ENCODE measurements around the gene RBP7.

RBP7 gene

DNA sequence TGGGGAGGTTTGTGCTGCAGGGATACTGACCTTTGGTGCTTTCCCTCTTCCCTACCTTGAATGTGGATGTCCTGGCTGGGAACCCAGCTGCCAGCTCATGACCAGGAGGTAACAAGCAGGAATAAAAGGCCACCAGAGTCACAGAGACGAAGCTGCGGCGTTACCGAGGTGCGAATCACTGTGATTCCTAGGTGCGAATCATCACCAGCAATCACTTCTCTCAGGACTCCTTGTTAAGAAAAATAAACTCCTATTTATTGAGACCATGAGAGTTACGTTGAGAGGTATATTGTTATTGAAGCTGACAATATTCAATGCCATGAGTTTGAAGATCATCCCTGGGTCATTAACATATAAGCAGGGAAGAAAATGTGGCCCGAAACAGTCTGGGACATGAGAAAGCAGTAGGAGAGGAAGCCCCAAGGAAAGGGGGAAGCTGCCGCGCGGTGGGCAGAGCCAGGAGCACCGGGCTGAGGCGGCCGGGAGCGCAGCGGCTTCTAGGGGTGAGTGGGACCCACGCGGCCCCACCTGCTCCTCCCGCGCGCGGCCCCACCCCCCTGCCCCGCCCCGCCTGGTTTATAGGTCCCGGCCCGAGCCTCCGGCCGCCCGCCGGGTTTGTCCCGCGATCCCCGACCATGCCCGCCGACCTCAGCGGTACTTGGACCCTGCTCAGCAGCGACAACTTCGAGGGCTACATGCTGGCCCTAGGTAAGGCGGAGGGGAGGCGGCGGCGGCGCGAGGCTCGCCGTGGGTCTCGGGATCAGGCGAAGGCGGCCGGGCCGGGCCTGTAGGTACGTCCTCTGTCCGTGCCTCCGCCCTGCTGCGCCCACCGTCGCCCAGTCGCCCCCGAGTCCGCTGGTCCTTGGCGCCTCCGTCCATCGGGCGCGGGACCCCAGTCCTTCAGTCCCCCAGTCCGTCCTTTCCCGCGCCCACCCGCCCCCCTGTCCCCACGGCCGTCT is at the start of gene RBP7:
TSS of gene RBP7 (plus strand) at position 605 of the 959 bp plus-strand sequence. CDS start at position 636, 31 bp downstream.
- H3K4me3 ChIP-seq (ENCODE audit: low read length): peak within 1 kb of the TSS; percentile 24
- no peak for TF ChIP-seq CTCF (IDR thresholded peaks at IDR 0.05; ENCODE audit: insufficient read depth, low read depth, low read length, missing control alignments)
- no peak for DNase-seq (ENCODE audit: low read depth)

DNA sequence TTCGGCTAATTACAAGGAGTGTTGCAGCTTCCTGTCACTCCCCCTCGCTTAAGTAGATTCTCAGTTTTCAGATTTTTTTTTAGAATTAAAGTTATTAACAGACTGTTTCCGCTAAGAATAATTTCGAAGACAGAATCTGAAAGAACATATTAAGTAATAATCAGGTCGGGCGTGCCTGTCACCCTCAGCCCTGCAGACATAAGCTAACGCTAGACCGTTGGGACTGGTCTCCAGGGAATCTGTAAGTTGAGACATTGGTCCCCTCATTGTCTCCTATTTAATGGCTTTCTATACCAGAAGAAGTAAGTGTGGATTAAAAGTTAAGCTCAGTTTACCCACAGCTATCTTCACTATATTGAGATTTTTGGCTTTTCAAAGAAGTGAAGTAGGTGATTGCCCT is 39.3 kb upstream of the RBP7 start:
- no peak for DNase-seq (ENCODE audit: low read depth)
- no peak overlapping the region for H3K4me3 ChIP-seq (ENCODE audit: low read length)
- TF ChIP-seq CTCF (IDR thresholded peaks at IDR 0.05; ENCODE audit: insufficient read depth, low read depth, low read length, missing control alignments): no peak

GRCh38 chr1:9960011-9960410 is 37.0 kb upstream of the RBP7 start:
- no peak overlapping the region for H3K4me3 ChIP-seq (ENCODE audit: low read length)
- DNase-seq (ENCODE audit: low read depth): no peak
- no peak for TF ChIP-seq CTCF (IDR thresholded peaks at IDR 0.05; ENCODE audit: insufficient read depth, low read depth, low read length, missing control alignments)

DNA sequence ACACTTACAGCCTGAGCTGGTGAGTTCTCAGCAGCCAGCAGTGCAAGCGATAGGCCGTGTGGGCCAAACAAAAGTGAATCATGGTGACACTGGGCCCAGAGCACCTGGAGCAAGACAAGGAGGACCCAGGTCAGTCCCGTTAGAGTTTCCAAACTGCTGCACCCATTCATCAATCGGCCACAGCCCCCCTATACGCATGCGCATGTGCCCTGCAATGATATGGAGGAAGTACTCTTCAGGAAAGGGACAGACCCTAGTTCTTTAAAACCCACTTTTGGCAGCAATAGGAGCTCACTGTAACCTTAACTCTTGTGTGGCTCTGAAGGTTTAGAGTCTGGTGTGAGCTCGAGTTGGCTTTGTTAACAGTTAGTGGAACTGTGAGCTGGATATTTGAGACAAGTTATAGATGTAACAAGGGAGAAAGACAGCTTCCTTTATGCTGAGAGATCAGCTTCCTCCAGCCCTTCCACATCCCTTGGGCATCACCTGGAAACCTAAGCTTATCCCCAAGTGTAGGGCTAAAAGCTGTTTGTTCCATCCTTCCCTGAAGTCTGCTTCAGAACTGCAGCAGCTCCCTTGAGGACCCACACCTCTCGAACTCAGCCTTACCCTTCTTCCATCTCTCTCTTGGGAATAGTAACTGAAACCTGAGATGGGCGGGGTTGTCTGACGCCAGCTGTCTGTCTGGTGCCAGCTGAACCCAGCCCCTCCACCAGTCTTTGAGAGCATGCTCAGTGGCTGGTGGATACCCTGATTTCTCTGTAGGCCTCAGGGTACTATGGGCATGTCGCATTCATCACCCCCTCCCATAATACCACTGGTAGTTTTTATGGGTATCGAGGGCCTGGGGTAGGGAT is 36.1 kb upstream of the RBP7 start:
- H3K4me3 ChIP-seq (ENCODE audit: low read length): no peak overlapping the region
- no peak for TF ChIP-seq CTCF (IDR thresholded peaks at IDR 0.05; ENCODE audit: insufficient read depth, low read depth, low read length, missing control alignments)
- DNase-seq (ENCODE audit: low read depth): no peak

DNA sequence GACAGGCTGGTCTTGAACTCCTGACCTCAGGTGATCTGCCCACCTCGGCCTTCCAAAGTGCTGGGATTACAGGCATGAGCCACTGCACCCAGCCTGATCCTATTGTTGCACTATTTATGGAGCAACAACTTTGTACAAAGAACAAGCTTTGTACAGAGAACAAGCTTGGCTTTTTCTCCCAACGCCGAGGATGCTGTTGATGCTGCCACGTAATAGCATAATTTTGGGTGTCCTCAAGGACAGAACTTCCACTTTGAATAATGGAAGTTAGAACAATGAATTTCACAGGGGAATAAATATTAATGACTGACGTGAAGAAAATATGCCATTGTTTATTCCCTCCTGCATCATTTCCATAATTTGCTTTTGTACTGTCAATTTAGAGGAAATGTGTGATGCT is 12.8 kb upstream of the RBP7 start:
- DNase-seq (ENCODE audit: low read depth): no peak
- no peak overlapping the region for H3K4me3 ChIP-seq (ENCODE audit: low read length)
- no peak for TF ChIP-seq CTCF (IDR thresholded peaks at IDR 0.05; ENCODE audit: insufficient read depth, low read depth, low read length, missing control alignments)

DNA sequence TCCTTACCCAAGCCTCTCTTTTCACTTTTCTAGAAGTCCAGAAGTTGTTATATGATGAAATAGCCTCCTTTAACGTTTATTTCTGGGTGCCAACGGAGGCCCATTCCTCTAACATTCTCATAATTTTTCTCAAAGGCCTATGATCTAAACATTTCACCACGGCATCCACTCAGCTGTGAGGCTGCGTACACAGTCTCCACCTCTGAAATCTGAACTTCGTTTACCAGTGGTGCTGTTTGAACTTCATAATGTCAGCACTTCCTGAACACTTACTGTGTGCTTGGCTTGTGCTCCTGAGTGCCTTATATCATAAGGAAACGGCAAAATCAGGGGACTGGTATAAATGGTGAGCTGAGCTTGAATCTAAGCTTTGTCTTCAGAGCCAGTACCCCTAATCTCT is 12.0 kb upstream of the RBP7 start:
- DNase-seq (ENCODE audit: low read depth): no peak
- no peak for TF ChIP-seq CTCF (IDR thresholded peaks at IDR 0.05; ENCODE audit: insufficient read depth, low read depth, low read length, missing control alignments)
- H3K4me3 ChIP-seq (ENCODE audit: low read length): no peak overlapping the region

All from epithelial cell of esophagus (primary cell).